NT2/D1 (cell line): Measurements from ENCODE around the gene KLF6.

Experiments
- DNase-seq: peaks from one replicate; pipeline ENCODE4 v3.0.0-alpha.2; 2011; ENCODE audit warnings: low read depth, low spot score
- H3K27me3 ChIP-seq: 2 replicates; pipeline ENCODE4 v1.6.0; 2011; ENCODE audit warnings: mild to moderate bottlenecking; ENCODE audit not compliant: insufficient read length, insufficient read depth
- H3K36me3 ChIP-seq: 2 replicates; pipeline ENCODE4 v1.6.1; 2011; ENCODE audit warnings: mild to moderate bottlenecking, low read length, mixed read lengths; ENCODE audit not compliant: insufficient read depth, insufficient read length
- H3K4me1 ChIP-seq: 2 replicates; pipeline ENCODE4 v1.5.1; 2011; ENCODE audit not compliant: insufficient read depth, insufficient read length
- H3K4me3 ChIP-seq: 2 replicates; pipeline ENCODE4 v1.5.1; 2011; ENCODE audit warnings: low read depth; ENCODE audit not compliant: insufficient read length
- H3K9ac ChIP-seq: 2 replicates; pipeline ENCODE4 v1.6.0; 2011; ENCODE audit warnings: low read depth; ENCODE audit not compliant: insufficient read length
- H3K9me3 ChIP-seq: 2 replicates; pipeline ENCODE4 v1.5.1; 2011; ENCODE audit warnings: mild to moderate bottlenecking, low read length; ENCODE audit not compliant: insufficient read depth
- SUZ12 ChIP-seq: IDR thresholded peaks from 2 replicates; pipeline ENCODE4 v1.6.1; 2011; ENCODE audit not compliant: insufficient read length, insufficient read depth; ENCODE audit errors: extremely low read depth
- YY1 ChIP-seq: IDR thresholded peaks from 2 replicates; pipeline ENCODE4 v1.6.1; 2011; ENCODE audit not compliant: insufficient read length, insufficient read depth
- ZNF274 ChIP-seq: IDR thresholded peaks from 2 replicates; pipeline ENCODE4 v1.6.1; 2011; ENCODE audit warnings: mild to moderate bottlenecking, low read depth, low read length

Gene KLF6

DNA sequence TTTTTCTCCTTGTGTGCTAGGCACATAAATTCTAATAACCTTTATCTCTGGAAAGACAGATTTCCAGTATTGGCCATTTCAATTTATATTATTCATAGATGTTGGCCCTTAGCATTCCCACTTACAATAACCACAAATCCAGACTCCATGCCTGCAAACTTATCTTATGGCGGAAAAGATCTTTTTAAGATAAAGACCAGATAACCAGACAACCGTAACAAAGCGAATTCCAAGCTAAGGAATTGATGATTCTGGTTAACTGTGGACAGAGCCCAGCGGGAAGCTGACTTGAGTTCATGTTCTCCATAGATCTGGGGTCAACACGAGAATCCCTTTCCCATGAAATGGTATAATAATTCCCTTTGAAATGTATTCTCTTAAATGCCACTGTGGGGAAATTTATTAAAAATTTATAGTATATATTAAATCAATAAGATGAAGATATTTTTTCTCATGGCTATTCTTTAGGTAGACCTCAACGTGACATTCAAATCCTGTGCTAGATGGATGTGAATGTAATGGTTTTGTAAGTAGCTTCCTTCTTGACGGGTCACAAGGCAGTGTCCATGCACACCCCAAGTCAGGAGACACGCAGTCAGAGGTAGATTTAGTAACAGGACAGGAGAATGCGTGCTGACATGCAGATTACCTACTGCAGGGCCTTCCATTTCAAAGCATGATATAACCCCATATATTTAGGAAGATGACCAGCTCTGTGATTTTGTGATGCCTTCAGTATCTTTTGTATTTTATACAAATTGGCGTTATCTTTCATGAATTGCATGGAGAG, 37.7 kb upstream of the KLF6 start:
- H3K9me3 ChIP-seq = no peaks in the 10 kb centered on the region
- H3K4me3 ChIP-seq = no peak overlapping the region
- H3K9ac ChIP-seq = no peak overlapping the region
- TF ChIP-seq SUZ12 (no peak), YY1 (no peak), ZNF274 (no peak)
- H3K36me3 ChIP-seq = no peaks in the 10 kb centered on the region
- H3K4me1 ChIP-seq = peaks cover 3% of the 10 kb centered on the region
- no peaks in the 10 kb centered on the region for H3K27me3 ChIP-seq
- DNase-seq = no peak

GRCh38 chr10:3820255-3820654, 35.2 kb upstream of the KLF6 start:
- no peaks in the 10 kb centered on the region for H3K36me3 ChIP-seq
- H3K9ac ChIP-seq = no peak overlapping the region
- H3K27me3 ChIP-seq = no peaks in the 10 kb centered on the region
- no peaks in the 10 kb centered on the region for H3K9me3 ChIP-seq
- TF ChIP-seq YY1 (no peak), SUZ12 (no peak), ZNF274 (no peak)
- H3K4me3 ChIP-seq = no peak overlapping the region
- H3K4me1 ChIP-seq = no peaks in the 10 kb centered on the region
- no peak for DNase-seq

GRCh38 chr10:3816995-3817394, 32.0 kb upstream of the KLF6 start:
- Histone ChIP-seq H3K9me3 (no peaks in the 10 kb centered on the region), H3K9ac (no peak overlapping the region), H3K4me3 (no peak overlapping the region), H3K36me3 (no peaks in the 10 kb centered on the region), H3K4me1 (no peaks in the 10 kb centered on the region), H3K27me3 (no peaks in the 10 kb centered on the region)
- TF ChIP-seq ZNF274 (no peak), YY1 (no peak), SUZ12 (no peak)
- no peak for DNase-seq

- no peaks in the 10 kb centered on the region for H3K36me3 ChIP-seq
- no peak for DNase-seq
- no peak for TF ChIP-seq SUZ12
- no peak for TF ChIP-seq ZNF274
- no peak for TF ChIP-seq YY1
- no peak overlapping the region for H3K4me3 ChIP-seq
- no peaks in the 10 kb centered on the region for H3K9me3 ChIP-seq
- no peak overlapping the region for H3K9ac ChIP-seq
- H3K27me3 ChIP-seq = no peaks in the 10 kb centered on the region
- no peaks in the 10 kb centered on the region for H3K4me1 ChIP-seq
Measured at GRCh38 chr10:3814838-3815220, 29.8 kb upstream of the KLF6 start.

DNA sequence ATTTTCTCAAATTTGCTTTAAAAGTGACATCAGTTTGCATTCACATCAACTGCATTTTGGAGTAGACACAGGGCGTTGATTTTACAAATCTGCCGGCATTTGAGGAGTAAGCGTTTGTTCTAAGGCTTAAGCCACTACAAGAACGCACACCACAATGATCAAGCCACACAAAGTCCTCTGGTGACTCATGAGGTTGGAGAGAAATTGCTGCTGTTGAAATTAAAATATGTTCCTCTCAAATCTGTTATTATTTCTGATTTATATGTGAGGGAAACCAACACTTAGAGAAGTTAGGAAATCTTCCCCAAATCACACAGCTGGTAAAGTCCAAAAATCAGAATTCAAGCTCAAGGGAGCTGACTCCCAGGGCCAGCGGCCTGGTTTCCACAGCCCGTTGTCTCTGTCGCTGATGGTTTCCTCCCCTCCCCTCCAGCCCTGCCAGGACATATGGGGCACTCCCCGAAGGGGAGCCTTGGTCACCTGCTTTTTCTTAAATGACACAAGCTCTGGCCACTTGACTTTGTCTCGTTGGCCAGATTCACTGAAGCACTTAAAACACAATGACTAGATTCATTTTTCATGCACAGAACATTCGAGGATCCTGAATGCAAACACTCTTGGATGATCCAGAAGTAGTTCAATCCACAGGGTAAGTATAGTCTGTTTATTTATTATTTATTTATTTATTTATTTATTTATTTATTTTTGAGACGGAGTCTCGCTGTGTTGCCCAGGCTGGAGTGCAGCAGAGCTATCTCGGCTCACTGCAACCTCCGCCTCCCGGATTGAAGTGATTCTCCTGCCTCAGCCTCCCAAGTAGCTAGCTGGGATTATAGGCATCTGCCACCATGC, 29.2 kb upstream of the KLF6 start:
- H3K27me3 ChIP-seq = no peaks in the 10 kb centered on the region
- no peaks in the 10 kb centered on the region for H3K9me3 ChIP-seq
- TF ChIP-seq SUZ12 = no peak
- TF ChIP-seq YY1 = no peak
- TF ChIP-seq ZNF274 = no peak
- no peak for DNase-seq
- no peak overlapping the region for H3K4me3 ChIP-seq
- no peaks in the 10 kb centered on the region for H3K36me3 ChIP-seq
- no peaks in the 10 kb centered on the region for H3K4me1 ChIP-seq
- no peak overlapping the region for H3K9ac ChIP-seq

DNA sequence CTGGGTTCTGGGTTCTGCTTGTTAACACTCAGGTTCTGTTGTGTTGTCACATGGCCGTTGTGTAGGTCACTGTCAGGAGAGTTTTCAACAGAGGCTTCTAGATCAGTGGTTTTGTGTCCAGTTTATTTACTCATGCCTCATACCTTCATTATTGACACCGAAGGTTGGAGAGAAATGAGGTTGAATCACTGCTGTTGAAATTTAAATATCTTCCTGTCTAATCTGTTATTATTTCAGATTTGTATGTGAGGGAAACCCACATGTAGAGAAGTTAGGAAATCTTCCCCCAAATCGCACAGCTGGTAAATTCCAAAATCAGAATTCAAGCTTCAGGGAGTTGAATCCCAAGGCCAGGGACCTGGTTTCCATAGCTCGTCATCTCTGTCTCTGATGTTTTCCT, 28.3 kb upstream of the KLF6 start:
- Histone ChIP-seq H3K27me3 (no peaks in the 10 kb centered on the region), H3K4me1 (no peaks in the 10 kb centered on the region), H3K9me3 (no peaks in the 10 kb centered on the region), H3K36me3 (no peaks in the 10 kb centered on the region), H3K9ac (no peak overlapping the region), H3K4me3 (no peak overlapping the region)
- no peak for DNase-seq
- TF ChIP-seq YY1 = no peak
- TF ChIP-seq ZNF274 = no peak
- TF ChIP-seq SUZ12 = no peak

DNA sequence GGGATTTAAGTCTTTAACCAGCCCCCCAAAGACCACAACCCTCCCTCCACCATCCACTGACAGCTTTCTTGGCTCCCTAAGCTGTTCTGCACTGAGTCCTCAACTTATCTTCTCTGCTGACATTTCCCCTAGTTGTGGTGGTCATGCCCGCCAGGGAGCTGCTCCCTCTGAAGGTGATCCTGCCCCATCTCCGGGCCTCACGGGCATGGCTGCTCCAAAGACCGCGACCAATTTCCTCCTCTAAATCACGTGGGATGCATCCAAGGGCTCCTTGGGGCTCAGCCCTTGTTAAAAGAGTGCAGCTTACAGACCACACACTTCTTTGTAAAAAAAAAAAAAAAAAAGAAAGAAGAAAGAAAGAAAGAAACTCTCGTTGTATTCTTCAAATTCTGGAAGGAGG, 27.1 kb upstream of the KLF6 start:
- no peaks in the 10 kb centered on the region for H3K27me3 ChIP-seq
- TF ChIP-seq YY1 (no peak), SUZ12 (no peak), ZNF274 (no peak)
- H3K4me1 ChIP-seq = no peaks in the 10 kb centered on the region
- no peaks in the 10 kb centered on the region for H3K36me3 ChIP-seq
- no peak overlapping the region for H3K9ac ChIP-seq
- no peak for DNase-seq
- H3K9me3 ChIP-seq = no peaks in the 10 kb centered on the region
- no peak overlapping the region for H3K4me3 ChIP-seq
